Measurements from ENCODE around the gene MICALL1.
"Not testable (repeated sequence)": the region's sequence is repeated elsewhere in the genome, so short reads cannot be mapped to it uniquely, and the experiment has no call there.

MICALL1 gene

GRCh38 chr22:37930270-37930951 lies 24.3 kb downstream of the MICALL1 start:
- peak; percentile 38 for DNase-seq

GRCh38 chr22:37930952-37931440 lies 24.9 kb downstream of the MICALL1 start:
- DNase-seq = no peak

- DNase-seq = no peak
These were observed 25.8 kb downstream of the MICALL1 start for GRCh38 chr22:37931893-37932389.

GRCh38 chr22:37932401-37932800 lies 26.3 kb downstream of the MICALL1 start:
- DNase-seq = no peak

GRCh38 chr22:37932821-37933578 lies 26.9 kb downstream of the MICALL1 start:
- no peak for DNase-seq

- DNase-seq = peak; percentile 97
These were observed 27.7 kb downstream of the MICALL1 start for GRCh38 chr22:37933711-37934376.

- DNase-seq = peak; percentile 54
These were observed 34.7 kb downstream of the MICALL1 start for GRCh38 chr22:37940698-37941376.

GRCh38 chr22:37942133-37942532 lies 36.0 kb downstream of the MICALL1 start:
- DNase-seq = no peak

- DNase-seq = no peak
These were observed 37.2 kb downstream of the MICALL1 start for GRCh38 chr22:37943136-37943824.

- no peak for DNase-seq
These were observed 37.7 kb downstream of the MICALL1 start for GRCh38 chr22:37943825-37944198.

- not testable (repeated sequence) for DNase-seq
These were observed 38.3 kb downstream of the MICALL1 start for GRCh38 chr22:37944423-37944822.

- not testable (repeated sequence) for DNase-seq
These were observed 41.2 kb downstream of the MICALL1 start for GRCh38 chr22:37947142-37947795.

GRCh38 chr22:37951305-37951704 lies 45.2 kb downstream of the MICALL1 start:
- no peak for DNase-seq

- not testable (repeated sequence) for DNase-seq
These were observed 46.5 kb downstream of the MICALL1 start for GRCh38 chr22:37952629-37953028.

GRCh38 chr22:37953062-37953436 lies 47.0 kb downstream of the MICALL1 start:
- DNase-seq = no peak

GRCh38 chr22:37953437-37954179 lies 47.5 kb downstream of the MICALL1 start, which contains the start of the genes C22orf23 and POLR2F:
Gene C22orf23 (minus strand): TSS chr22:37953601. CDS start chr22:37953149, 452 bp downstream.
Gene POLR2F (plus strand): TSS chr22:37953699. CDS start chr22:37953788, 89 bp downstream.
- DNase-seq = peak; percentile 96

GRCh38 chr22:37954686-37955085 lies 48.6 kb downstream of the MICALL1 start:
- DNase-seq = no peak

- DNase-seq = not testable (repeated sequence)
These were observed 49.8 kb downstream of the MICALL1 start for GRCh38 chr22:37955825-37956397.

- DNase-seq = no peak
These were observed 51.1 kb downstream of the MICALL1 start for GRCh38 chr22:37957232-37957631.

- DNase-seq = no peak
These were observed 53.2 kb downstream of the MICALL1 start for GRCh38 chr22:37959231-37959825.

All from EL (cell line).